ENCODE data around the gene MRI1.
"Not testable (repeated sequence)": the region's sequence is repeated elsewhere in the genome, so short reads cannot be mapped to it uniquely, and the experiment has no call there.

Gene MRI1

GRCh38 chr19:13761423-13761822, 2.9 kb upstream of the MRI1 start:
- no peak for DNase-seq (ENCODE audit: low read depth)

GRCh38 chr19:13762635-13763235, 1.6 kb upstream of the MRI1 start:
- DNase-seq (ENCODE audit: low read depth) = no peak

- DNase-seq (ENCODE audit: low read depth) = no peak
Measured at GRCh38 chr19:13763265-13763664, 1.1 kb upstream of the MRI1 start.

- DNase-seq (ENCODE audit: low read depth) = peak; percentile 21
Measured at GRCh38 chr19:13764821-13765394, 586 bp downstream of the MRI1 start.

- DNase-seq (ENCODE audit: low read depth) = no peak
Measured at GRCh38 chr19:13765395-13766094, 1.2 kb downstream of the MRI1 start.

- no peak for DNase-seq (ENCODE audit: low read depth)
Measured at GRCh38 chr19:13766095-13766481, 1.8 kb downstream of the MRI1 start.

- DNase-seq (ENCODE audit: low read depth) = no peak
Measured at GRCh38 chr19:13768510-13768909, 4.2 kb downstream of the MRI1 start.

- DNase-seq (ENCODE audit: low read depth) = no peak
Measured at GRCh38 chr19:13770013-13770635, 5.8 kb downstream of the MRI1 start.

GRCh38 chr19:13774217-13775191, 10.2 kb downstream of the MRI1 start, which contains the start of gene C19orf53:
Gene C19orf53, plus strand, starts transcription at chr19:13774456. Its CDS starts 22 bp downstream, at chr19:13774478.
- peak; percentile 79 for DNase-seq (ENCODE audit: low read depth)

- no peak for DNase-seq (ENCODE audit: low read depth)
Measured at GRCh38 chr19:13778398-13778797, 14.1 kb downstream of the MRI1 start.

- no peak for DNase-seq (ENCODE audit: low read depth)
Measured at GRCh38 chr19:13778847-13779246, 14.5 kb downstream of the MRI1 start.

- not testable (repeated sequence) for DNase-seq (ENCODE audit: low read depth)
Measured at GRCh38 chr19:13779794-13780193, 15.5 kb downstream of the MRI1 start.

- no peak for DNase-seq (ENCODE audit: low read depth)
Measured at GRCh38 chr19:13781547-13781946, 17.2 kb downstream of the MRI1 start.

GRCh38 chr19:13782537-13782936, 18.2 kb downstream of the MRI1 start:
- no peak for DNase-seq (ENCODE audit: low read depth)

GRCh38 chr19:13783565-13784500, 19.5 kb downstream of the MRI1 start:
- DNase-seq (ENCODE audit: low read depth) = no peak

GRCh38 chr19:13784731-13785452, 20.6 kb downstream of the MRI1 start:
- peak; percentile 61 for DNase-seq (ENCODE audit: low read depth)

- no peak for DNase-seq (ENCODE audit: low read depth)
Measured at GRCh38 chr19:13788991-13789390, 24.7 kb downstream of the MRI1 start.

GRCh38 chr19:13790354-13790753, 26.0 kb downstream of the MRI1 start:
- DNase-seq (ENCODE audit: low read depth) = no peak

- DNase-seq (ENCODE audit: low read depth) = not testable (repeated sequence)
Measured at GRCh38 chr19:13793317-13793716, 29.0 kb downstream of the MRI1 start.

GRCh38 chr19:13794398-13794756, 30.1 kb downstream of the MRI1 start:
- no peak for DNase-seq (ENCODE audit: low read depth)

Measured in stimulated activated CD4-positive, alpha-beta T cell treated with anti-CD3 and anti-CD28 coated beads, Interleukin-2, amount 100 ng/mL, for 4 hours (primary cell).